ENCODE results near the gene LRP1.

Gene LRP1

DNA sequence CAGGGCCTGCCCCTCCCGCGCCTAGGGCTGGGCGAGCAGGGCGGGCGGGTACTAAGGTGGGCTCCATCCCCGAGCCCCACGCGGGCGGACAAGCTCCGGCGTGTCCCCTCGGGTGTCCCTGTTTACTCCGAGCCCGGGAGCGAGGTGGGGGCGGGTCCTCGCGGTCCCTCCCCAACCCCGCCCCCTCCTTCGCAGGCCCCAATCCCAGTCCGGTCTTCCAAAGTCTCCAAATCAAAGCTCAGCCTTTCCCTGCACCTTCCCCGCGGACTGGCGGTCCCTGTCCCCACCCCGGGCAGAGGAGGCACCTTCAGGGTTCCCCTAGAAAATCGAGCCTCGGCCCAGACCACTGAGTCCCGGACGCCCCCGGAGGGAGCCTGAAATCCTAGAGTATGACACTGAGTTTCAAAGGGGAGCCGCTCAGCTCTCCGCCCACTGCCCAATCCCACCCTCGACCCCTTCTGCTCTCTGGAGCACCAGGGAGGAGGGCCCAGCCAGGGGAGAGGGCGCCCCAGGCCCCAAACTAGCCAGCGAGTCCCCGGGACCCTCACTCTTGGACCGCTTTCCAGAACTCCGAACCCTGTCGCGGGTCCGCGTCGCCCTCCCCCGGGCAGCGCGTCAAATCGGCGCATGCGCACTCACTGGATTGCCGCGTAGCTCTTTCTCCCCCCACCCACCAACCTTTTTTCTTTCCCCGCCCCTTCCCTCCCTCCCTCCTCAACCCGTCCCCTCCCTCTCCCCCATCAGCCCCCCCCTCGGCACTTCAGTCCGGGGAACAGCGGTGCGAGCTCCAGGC, at the start of gene LRP1:
TSS of gene LRP1 (plus strand) at position 758 of the 793 bp plus-strand sequence. CDS start 482 bp downstream, outside the sequence.
- peak; percentile 67 for ATAC-seq
- DNase-seq, result peak; percentile 81

DNA sequence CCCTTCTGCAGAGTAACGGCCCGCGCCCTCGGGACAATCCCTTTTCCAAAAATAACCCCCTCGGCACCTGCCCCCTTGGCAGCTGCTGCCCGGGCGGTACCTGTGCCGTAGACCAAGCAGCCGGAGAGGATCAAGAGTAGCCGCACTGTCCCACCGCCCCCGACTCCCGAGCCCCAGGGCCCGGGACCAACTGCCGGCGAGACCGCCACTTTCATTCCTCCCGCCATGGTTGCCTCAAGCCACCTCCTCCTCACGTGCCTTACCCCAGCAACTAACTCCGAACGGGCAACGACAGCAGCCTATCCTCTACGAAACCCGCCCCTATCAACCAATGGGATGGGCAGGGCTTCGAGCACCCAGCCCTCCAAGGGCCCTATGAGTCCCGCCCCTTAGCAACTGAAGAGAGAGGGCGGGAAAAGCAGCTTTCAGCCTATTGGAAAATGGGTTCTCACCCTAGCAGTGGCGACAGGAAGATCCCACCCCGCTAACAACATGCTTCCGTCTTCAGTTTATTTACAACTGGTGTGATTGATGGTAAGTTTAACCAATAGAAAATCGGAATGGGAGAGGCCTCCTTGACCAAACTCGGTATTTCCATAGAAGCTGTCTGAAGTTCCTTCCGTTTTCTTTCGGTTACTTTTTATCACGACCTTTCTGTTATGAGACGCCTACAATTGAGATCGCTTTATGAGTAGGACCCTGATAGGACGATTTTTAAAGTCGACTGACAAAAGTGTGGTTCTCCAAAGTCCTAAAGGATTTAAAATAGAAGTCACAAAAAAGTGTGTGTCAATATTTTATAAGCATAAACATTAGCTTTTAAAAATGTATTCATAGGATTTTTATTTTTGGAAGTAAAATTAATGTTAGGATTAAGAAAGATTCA, 49.5 kb upstream of the LRP1 start, which contains the start of gene NEMP1:
TSS of gene NEMP1 (minus strand) at position 273 of the 886 bp plus-strand sequence. CDS start at position 227, 46 bp downstream.
- DNase-seq, result peak; percentile 94
- ATAC-seq, result peak; percentile 99

DNA sequence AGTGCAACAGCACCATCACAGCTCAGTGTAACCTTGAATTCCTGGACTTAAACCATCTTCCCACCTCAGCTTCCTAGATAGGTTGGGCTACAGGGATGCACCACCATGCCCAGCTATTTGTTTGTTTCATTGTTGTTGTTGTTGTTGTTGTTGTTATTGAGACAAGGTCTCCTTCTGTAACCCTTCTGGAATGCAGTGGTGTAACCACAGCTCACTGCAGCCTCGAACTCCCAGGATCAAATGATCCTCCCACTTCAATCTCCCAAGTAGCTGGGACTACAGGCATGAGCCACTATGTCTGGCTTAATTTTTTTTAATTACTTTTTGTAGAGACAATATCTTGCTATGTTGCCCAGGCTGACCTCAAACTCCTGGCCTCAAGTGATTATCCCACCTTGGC, 48.5 kb upstream of the LRP1 start:
- ATAC-seq (no peak), DNase-seq (no peak)

DNA sequence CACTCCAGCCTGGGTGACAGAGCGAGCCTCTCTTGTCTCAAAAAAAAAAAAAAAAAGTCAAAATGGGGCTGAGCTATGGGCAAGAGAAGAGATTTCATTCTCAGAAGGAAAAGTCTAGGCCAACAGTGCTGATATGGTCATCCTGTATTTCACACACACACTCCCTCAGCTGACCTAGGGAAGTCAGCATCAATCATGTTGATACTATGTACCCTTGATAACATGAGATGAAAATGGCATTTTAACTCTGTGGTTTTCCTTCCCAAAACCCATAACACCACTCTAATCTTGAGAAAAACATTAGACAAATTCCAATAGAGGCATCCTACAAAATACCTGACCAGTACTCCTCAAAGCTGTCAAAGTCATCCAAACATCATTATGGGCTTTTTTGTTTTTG, 47.4 kb upstream of the LRP1 start:
- DNase-seq (no peak), ATAC-seq (no peak)

DNA sequence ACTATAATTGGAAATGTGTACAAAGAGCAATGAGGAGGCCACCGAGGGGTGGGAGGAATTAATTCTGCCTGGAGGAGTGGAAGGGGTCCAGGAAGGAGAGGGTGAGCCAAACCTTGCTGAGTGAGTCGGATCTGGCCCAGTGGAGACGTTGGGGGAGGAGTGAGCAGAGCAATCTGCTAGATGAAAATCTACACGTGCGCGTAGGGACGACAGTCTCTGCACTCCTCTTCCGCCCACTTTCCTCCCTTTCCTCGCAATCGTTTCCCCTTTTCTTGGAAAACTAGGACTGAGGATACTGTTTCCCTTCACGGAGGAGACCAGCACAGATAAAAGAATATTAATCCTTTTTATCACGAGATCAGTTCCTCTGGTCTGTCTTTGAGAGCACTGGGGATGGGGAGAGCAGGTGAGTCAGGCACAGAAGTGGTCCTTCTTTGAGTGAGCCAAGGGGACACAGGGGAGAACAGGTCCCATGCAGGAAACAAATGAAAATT, 42.2 kb upstream of the LRP1 start:
- DNase-seq (peak; percentile 65), ATAC-seq (no peak)

DNA sequence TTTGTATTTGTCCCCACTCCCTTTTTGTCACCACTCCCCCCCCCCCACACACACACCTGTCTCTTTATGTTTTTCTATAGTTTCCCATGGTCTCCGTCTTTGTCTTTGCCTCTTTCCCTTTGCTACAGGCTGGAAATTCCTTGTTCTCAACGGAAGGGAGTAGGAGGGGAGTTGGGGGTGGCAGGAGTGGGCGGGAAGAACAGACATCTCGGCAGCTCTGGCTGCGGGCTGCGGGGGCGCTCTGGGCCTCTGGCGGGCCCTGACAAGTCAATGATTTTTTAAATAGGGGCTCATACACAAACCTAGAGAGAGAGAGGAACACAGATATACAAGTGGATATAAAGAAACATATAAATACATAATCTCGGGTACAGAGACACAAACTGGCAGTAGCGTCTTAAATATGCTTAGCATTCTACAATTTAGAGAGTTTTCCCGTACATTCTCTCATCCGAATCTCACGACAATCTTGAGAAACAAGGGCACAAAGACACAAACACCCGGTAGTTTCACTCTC, 41.7 kb upstream of the LRP1 start:
- DNase-seq, result peak; percentile 69

DNA sequence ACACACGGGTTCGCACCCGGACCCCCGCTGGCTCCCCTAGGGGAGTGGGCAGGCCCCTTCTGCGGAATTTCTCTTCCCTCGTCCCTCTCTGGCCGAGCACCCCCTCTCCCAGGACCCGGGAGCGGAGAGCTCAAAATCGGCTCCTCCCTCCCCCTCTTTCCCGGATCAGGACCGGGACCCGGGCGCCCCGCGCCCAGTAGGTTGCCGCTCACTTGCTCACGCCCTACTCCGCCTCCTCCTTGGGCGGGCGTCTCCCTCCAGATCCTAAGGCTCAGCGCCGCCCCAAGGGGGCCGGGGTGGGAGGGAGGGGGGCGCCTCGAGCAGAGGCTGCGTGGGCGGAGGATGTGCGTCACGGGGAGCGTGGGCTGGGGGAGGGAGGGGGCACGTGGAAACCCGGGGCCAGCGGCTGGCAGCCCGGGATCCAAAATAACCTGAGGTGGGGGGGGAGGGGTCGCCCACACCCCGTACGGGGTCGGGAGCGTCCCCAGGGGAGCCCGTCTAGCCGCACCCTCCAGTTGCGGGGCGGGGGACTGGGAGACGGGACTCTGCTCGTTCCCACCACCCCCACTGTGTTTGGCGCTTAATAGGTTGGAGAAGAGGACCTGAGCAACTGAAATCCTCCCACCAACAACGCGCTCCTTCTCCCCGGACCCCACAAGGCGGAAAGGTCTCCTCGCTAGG, 41.1 kb upstream of the LRP1 start:
- peak; percentile 97 for DNase-seq
- ATAC-seq, result peak; percentile 45

More for the DNA sequence above, 41.7 kb upstream of the LRP1 start:
- no peak for ATAC-seq

DNA sequence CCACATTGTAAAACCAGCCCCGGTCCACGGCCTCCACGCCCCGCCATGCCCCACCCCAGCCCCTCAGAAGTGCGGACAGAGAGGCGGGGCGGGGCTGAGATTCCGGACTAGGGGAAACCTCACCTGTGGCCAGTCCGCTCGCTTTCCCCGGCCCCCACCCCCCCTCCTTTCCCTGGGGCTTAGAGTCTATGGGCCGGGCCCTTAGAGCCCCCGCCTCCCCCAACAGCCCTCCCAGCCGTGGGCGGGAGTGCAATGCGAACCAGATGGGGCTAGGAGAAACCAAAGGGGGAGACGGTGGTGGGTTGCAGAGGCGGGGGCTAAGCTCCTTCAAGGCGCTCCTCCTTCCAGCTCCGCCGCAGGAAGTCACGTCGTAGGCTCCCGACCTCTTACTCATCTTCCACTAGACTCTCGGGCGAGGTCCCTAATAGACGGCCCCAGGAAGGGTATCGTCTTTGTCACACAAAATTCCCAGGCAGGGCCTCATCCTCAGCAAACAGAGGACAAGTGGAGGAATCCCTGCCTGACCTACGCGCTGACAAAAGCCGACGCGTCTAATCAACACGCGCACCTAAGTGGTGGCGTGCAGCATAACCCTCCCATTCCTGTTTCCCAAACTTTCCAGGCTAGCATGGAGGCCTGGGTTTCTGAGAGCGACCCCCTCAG, 40.5 kb upstream of the LRP1 start:
- ATAC-seq (peak; percentile 53), DNase-seq (peak; percentile 90)

DNA sequence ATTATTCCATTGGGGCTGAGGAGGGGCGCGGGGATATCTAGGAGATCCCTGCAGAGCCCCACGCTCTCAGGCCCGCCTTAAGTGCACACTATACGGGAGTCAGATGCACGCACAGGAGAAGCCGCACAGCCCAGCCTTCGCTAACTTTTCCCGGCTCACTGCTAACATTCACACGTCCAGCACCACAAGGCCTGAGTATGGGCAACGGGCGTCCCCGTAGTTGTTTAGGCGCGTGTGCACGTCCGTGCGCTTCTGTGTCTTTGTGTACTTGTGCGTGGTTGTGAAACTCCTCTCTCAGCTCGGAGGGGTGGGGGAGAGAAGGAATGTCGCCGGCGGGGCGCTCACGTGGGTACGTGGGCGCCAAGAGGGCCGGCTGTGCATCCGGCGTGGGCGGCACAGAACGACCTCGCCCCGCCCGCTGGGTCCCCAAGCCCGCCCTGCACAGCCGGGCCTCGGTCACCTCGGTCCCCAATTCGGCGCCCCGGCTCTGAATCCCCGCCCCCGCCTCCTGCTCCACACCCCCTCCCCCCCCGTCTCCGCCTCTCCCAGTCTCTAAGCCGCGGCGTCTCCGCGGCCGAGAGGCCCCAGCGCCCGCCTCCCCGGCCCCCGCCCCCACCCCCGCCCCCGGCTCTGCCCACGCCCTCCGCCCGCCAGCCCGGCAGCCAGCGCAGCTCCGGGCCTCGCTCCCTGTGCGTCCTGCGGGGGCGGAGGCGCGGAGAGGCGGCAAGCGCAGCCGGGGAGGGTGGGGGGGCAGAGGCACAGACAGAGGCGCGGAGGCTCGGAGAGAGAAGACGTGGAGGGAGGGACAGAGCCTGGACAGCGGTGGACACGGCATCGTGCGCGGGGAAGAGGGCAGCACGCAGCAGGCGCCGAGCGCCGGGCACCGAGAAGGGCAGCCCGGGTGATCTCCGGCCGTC, 39.7 kb upstream of the LRP1 start, which contains the start of gene NAB2:
TSS of gene NAB2 (plus strand) at position 761 of the 917 bp plus-strand sequence. CDS start 158 bp downstream, outside the sequence.
- ATAC-seq, result peak; percentile 42
- peak; percentile 92 for DNase-seq

DNA sequence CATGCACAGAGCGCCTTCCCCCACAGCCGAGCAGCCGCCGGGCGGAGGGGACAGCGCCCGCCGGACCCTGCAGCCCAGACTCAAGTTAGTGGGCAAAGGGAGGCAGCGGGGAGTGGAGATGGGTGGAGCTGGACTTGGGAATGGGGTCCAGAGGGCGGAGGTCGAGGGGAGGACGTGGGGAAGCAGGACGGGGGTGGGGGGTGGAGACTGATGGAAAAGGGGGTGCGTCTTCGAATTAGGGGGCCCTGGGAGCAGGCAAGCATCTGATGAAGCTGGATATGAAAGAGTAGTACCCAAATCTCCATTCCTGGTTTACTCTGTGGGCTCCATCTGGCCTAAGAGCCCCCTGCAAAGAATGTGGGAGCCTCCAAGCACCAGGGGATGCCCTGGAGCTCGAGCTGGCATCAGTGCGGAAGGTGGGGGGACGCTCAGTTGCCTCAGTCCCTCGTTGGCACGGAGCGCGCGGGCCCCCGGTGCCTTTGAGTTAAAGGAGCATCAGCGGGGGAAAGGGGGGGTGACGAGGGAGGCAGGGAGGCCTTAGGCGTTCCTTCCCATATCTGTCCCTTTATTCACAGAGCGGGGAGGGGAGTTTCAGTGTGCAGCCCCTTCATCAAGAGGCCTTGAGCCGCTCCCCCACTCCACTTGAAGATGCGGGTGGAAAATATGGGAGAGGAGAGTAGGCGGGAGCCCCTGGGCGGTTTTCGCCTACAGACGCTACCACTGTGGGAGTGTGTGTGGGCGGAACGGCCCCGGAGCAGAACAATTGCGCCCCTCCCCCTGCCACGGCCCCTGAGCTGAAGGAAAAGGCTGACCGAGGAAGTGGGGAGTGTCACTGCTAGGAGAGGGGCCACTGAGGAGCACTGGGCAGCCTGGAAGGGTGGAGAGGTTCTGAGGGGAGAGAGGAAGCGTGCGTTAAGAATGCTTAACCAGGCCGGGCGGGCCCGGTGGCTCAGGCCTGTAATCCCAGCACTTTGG, 38.7 kb upstream of the LRP1 start:
- peak; percentile 2 for ATAC-seq
- peak; percentile 70 for DNase-seq

DNA sequence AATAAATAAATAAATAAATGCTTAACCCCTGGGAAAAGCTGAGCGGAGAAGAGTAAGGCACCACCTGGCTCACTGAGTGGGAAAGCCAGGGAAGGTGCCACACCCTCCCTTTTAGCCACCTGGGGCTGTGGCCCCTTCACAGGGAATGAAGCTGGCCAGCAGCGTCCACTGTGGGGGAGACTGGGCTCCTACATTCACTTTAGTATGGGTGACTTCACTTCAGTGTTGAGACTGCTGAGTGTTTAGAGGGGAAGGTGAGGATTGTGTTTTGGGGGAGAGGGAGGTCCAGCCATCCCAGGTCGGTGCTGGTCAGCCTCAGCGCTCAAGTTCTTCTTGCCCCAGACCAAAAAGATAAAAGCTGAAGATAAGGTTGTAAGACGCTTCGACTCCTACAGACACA, 37.8 kb upstream of the LRP1 start:
- DNase-seq, result no peak
- no peak for ATAC-seq

DNA sequence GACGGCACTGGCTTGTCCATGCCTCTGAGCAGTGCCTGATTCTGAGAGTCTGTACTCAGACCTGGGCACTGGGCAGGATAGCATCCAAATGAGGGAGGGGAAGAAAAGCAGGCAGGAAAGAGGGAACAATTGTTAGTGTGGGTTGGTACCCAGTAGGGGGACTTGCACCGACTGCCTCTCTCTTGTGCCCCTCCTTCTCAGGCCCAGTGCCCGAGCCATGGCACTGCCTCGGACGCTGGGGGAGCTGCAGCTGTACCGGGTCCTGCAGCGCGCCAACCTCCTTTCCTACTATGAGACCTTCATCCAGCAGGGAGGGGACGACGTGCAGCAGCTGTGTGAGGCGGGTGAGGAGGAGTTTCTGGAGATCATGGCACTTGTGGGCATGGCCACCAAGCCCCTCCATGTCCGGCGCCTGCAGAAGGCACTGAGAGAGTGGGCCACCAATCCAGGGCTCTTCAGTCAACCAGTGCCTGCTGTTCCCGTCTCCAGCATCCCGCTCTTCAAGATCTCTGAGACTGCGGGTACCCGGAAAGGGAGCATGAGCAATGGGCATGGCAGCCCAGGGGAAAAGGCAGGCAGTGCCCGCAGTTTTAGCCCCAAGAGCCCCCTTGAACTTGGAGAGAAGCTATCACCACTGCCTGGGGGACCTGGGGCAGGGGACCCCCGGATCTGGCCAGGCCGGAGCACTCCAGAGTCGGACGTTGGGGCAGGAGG, 37.2 kb upstream of the LRP1 start:
- no peak for ATAC-seq
- no peak for DNase-seq

DNA sequence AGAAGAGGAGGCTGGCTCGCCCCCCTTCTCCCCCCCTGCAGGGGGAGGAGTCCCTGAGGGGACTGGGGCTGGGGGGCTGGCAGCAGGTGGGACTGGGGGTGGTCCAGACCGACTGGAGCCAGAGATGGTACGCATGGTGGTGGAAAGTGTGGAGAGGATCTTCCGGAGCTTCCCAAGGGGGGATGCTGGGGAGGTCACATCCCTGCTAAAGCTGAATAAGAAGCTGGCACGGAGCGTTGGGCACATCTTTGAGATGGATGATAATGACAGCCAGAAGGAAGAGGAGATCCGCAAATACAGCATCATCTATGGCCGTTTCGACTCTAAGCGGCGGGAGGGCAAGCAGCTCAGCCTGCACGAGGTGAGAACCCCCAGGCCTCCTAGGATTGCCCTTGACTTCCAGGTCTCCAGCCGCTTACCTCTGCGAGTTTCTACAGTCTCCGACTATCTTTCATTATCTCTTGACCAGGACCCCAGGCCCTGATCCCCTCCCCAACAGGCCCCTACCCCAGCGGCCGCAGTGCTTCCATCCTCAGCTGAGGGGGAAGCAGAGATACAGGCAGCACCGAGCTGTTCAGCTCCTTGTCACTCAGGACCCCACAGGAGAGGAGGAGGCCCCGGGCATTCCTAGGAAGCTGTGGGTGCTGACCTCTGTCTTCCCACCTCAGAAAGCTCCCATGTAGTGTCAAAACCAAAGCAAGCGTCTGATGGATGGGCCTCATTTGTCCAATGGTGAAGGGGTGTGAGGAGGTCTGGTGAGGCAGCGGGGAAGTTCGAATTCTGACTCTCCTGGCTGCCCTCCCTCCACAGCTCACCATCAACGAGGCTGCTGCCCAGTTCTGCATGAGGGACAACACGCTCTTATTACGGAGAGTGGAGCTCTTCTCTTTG, 36.4 kb upstream of the LRP1 start:
- no peak for DNase-seq
- ATAC-seq, result no peak

DNA sequence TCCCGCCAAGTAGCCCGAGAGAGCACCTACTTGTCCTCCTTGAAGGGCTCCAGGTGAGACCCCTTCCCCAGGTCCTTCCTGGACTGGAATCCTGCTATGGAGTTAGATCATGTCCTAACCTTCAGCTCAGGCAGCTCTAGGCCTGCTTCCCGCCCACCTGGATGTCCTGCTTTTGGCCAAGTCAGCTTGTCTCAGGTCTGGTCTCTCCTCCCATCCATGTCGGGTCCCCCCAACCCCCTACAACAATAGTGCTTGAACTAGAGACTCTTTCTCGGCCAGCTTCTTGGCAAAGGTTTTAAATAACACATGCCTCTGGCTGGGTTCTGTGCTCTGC, 35.8 kb upstream of the LRP1 start:
- DNase-seq, result no peak
- no peak for ATAC-seq

DNA sequence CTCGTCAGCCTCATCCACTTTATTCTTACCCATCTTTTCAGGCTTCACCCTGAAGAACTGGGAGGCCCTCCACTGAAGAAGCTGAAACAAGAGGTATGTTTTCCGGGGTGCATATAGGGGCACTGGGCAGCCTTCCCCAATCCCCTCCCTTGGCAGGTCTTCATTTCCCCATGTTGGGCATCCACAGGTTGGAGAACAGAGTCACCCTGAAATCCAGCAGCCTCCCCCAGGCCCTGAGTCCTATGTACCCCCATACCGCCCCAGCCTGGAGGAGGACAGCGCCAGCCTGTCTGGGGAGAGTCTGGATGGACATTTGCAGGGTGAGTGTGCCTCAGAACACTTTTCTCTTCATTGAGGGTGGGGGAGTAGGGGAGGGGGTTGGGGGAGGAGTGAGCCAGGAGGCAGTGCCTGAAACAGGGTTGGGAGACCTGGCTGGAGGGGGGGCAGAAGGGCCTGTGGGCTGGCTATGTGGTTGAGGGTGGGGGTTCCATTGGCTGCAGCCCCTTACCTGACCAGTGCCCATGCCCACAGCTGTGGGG, 35.3 kb upstream of the LRP1 start:
- ATAC-seq, result no peak
- DNase-seq, result no peak

DNA sequence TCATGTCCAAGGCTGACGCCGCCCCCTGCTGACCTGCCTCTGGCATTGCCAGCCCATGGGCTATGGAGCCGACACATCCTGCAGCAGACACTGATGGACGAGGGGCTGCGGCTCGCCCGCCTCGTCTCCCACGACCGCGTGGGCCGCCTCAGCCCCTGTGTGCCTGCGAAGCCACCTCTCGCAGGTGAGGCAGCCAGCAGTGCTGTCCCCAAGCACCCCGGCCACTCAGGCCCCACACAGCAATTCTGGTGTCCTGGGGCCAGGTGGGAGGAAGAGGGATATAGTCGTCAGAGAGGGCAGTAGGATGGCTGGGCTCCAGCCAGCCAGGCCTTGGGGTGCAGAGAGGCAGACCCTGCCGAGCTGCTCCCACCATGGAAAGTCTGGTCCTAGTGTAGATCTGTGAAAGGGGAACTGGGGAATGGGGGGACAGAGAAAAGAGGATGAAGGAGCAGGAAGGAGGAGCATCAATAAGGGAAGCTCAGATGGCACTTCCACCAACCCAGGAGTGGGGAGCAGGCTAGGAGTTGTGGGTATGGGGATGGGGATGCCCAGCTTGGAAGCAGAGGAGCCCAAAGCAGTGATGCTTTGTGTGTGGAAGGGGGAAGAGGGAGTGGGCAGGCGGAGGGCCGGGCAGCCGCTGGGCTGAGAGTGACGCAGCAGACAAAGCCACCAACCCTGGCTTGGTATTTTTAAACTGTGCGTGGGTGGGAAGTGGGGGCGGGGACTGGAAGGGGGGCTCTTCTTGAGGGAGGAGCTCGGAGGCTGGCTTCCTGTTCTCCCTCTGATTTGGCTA, 34.7 kb upstream of the LRP1 start:
- peak; percentile 38 for ATAC-seq
- peak; percentile 83 for DNase-seq

All from stimulated activated naive CD8-positive, alpha-beta T cell treated with anti-CD3 and anti-CD28 coated beads, Interleukin-15, Interleukin-2, amounts not matched to agents 100 U/mL and 50 U/mL, for 24 hours (primary cell).